SHP77 treated with DMSO at 0.1 percent for 48 hours (cell line): ENCODE measurements around the gene SORBS1.

Source experiments
- DNase-seq: peaks from one replicate; lab custom pipeline; 2025; lab: John Stamatoyannopoulos, UW

The SORBS1 gene

GRCh38 chr10:95459446-95460045 lies 101.6 kb downstream of the SORBS1 start:
- DNase-seq, result no peak

- DNase-seq, result no peak
Measured at GRCh38 chr10:95458871-95459270, 102.3 kb downstream of the SORBS1 start.

DNA sequence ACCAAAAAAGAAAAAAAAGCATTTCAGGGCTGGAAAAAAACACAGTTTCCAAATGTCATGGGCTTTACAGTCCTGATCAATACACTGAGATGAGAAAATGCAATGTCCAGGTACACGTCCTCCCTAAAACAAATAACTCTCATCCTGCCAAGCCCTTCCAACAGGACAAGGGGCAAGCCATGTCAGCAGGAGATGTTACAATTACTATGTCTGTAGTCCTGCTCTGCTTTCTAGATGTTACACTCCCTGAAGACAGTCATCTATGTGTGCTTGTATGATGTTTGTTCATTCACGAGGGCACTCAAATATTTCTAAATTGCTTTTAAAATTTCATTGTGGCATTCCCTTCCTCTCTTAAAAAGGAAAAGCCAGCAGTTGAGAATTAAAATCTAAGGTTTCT lies 103.2 kb downstream of the SORBS1 start:
- DNase-seq, result no peak

DNA sequence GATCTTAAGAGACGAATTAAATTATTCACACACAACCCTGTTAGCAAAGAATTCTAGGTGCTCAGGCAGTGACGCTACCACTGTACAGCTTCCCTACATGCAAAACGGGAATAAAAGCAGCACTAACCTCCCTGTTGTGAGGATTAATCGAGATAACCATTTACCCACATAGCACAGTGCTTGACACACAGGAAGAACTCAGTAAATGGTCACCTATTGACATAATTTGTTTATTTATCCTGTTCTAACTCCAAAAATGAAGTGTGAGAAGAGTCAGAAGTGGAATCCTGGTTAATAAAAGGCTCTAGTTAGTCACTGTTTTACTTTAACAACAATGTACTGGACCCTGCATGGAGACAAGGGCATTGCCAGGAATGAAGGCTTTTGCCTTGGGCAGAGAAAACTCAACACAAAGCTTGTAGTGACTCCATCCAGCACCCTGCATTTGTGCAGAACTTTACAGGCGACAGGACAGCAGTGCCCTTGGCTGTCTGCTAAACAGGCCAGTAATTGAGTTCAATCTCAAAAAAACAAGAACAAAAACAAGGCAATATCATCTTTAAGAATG lies 103.8 kb downstream of the SORBS1 start:
- no peak for DNase-seq

- no peak for DNase-seq
Measured at GRCh38 chr10:95456516-95456915, 104.7 kb downstream of the SORBS1 start.

DNA sequence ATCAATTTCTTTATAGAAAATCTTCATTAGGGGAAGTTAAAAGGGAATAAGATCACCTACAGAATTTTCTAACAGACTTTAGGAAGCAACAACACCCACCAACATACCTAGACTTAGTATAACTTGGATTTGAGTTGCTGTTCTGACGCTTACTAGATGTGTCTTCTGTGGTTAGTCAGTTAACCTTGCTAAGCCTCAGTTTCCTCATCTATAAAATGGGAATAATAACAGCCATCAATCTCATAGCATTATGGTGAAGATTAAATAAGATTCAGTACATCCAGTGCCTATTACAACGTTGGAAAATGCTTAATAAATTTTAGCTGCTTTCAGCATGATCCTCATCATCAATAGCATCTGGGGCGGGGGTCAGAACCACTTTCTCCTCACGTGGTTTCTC lies 106.2 kb downstream of the SORBS1 start:
- no peak for DNase-seq

DNA sequence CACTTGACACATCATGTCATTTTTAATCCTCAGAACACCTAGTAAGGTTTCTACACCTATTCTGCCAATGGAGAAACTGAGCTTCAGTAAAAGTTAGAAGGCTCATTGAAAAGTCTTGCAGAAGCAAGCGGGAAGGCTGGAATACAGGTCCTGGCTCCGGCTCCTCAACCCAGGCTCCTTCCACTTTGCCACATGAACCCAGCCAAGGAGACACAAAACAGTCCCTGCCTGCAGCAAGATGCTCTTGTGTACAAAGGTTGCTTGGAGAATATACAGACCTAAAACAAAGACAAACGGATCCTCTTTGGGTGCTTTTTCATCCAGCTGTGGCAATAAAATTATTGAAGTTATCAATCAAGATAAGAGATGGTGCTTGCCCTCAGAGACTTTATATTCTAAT lies 106.8 kb downstream of the SORBS1 start:
- no peak for DNase-seq

DNA sequence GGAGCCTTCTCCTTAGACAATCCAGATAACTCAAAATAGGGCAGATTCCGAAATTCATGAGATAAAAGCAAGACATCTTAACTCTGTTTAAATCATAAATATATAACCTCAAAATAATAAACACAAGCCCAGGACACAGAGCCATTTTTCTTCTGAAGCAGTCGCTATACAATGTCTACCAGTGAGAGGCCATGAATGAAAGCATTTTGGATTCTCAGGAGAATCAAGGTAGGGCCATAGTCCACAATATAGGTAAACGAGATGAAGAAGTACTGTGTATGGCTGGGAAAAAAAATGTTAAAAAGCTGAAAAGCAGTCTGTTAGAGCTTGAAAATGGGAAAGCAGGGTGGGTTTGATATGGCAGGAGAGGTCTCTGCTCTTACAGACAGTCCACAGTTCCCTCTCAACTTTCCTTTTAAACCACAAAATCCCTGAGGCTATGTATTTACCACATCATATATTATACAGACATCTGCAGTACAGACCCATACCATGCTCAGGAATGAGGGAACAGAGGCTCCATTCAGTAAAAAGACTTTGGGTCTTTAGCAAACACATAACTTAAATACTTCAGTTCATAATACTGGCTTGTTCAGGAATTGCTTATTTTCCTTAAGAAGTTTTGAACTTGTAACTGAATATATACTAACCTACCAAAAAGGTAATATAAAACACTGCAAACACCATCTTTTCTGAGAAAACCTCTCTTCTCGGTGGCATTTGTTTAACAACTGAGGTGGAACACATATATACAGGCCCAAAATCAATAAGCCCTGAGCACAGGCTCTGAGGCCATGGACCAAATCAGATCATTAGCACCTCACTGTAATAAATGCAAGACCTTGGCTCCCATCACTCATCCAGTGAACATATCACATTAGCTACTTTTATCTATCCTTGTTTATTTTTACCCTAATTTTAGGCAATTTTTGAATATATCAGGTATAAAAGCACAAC lies 109.3 kb downstream of the SORBS1 start:
- DNase-seq, result no peak

DNA sequence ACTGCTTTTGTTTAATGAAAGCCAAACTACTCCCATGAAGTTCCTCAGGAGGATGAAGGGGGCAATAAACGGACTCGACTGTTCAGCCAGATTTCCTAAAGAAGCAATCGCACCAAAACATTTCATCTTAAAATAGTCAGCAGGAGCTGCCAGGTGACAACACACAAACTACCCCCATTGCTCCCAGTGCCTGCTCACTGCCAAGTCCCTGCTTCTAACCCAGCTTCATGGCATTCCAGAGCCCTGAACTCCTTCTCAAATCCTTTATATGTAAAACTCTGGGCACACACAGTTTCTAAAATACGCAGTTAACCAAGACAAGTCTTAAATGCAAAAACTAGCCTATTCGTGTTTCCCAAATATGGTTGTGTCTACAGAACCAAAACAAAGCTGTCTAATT lies 110.0 kb downstream of the SORBS1 start:
- DNase-seq, result no peak

GRCh38 chr10:95450188-95450587 lies 111.0 kb downstream of the SORBS1 start:
- DNase-seq, result no peak

DNA sequence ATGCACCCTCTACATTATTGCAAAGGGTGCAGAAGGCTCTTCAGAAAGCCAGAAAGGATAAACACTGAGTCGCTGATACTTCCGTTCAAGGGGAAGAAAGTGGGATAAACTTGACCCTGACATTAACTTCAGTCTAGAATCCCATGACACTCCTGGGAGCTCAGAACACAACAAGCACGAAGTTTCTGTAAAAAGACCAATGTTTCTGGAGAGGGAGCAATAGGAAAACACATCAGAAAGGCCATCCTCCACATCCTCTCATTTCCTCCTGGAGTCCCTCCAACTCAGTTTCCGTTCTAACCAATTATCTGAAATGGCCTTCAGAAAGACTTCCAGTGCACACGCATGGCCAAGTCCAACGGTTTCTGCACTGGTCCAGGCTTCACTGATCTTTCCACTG lies 113.5 kb downstream of the SORBS1 start:
- DNase-seq, result no peak

GRCh38 chr10:95445837-95446486 lies 115.2 kb downstream of the SORBS1 start:
- DNase-seq, result peak; percentile 21

GRCh38 chr10:95445223-95445836 lies 115.8 kb downstream of the SORBS1 start:
- no peak for DNase-seq

DNA sequence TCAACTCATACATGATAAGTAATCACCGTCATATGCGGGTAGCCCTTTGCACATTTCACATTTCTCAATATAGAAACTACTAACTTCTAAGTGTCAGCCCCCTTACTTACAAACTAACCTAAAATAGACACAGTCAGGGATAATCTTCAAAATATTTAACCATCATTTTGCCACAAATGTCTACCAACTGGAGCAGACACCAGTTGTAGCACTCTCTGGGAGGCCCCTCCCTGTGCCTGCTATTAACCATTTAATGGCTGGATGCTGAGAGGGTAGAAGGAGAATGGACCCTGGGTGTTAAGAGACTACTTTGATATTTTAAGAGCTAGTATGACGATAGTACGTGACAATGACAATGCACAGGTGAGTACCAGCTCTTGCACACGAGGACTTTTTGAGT lies 116.4 kb downstream of the SORBS1 start:
- DNase-seq, result no peak

DNA sequence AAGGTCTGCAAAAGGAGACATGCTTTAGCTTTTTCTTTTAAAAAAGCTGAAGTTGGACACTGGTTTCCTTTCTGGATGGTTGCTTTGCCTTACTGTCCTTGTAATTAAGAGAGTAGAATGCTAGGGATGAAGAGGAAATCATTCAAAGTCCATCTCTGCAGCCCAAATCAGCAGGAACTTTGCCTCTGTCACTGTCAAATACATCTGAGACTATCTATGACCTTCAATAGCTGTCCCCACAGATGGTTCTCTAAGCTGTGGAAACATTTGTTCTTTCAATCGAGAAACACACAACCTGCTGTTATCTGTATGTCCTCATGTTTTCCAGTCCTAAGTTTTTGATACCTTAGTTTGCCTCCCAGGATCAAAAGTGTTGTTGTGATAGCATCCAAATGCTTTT lies 117.5 kb downstream of the SORBS1 start:
- DNase-seq, result no peak

DNA sequence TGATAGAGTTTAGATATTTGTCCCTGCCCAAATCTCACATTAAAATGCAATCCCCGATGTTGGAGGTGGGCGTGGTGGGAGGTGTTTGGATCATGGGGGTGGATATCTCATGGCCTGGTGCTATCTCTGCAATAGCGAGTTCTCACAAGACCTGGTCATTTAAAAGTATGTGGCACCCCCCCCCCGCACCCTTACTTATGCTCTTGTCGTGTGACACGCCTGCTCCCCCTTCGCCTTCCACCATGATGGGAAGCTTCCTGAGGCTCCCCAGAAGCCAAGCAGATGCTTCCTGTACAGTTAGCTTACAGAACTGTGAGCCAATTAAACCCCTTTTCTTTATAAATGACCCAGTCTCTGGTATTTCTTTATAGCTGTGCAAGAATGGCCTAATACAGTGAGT lies 118.8 kb downstream of the SORBS1 start:
- DNase-seq, result no peak

DNA sequence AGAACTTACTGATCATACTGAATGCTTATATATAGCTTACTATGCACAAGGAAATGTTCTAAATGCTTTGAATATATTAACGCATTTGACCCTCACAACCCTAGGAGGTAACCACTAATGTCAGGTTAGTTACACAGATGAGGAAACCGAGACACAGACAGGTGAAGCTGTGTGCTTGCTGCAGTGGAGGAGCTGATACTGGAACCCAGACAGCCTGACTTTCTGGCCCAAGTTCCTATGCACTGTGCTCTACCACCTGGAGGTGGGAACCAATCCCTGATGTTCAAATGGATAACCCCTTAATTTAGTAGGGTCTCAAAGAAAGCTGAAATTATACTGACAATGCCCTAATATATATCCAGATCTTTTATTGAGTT lies 119.6 kb downstream of the SORBS1 start:
- no peak for DNase-seq

- no peak for DNase-seq
Measured at GRCh38 chr10:95440756-95441546, 120.2 kb downstream of the SORBS1 start.

DNA sequence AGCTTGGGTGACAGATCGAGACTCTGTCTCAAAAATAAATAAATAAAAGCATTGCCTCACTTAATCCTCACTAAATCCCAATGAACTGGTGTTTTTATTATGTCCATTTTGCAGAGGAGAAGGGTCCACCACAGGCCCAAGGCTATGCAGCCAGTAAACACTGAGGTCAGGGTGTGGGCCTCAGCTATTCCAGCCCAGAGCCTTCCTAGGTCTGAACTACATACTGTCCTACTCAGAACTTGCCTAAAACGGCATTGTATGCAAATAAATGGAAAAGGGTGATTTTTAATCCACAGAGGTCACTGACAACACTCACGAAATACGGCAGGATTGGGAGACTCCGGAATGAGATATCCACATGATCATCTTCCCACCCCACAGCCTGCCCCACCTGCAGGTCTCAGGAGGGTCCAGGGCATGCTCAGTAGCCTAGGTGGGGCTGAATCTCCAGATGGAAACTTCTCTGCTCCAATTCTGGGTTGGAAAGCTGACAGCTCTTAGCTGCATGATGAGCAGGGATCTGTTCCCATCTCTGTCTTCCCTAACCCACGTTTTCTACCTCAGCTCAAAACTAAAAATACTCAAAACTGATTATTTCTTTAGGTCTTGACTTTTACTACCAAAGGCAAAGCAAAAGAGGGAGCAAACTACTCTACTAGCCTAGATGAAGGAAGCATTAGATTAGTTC lies 121.0 kb downstream of the SORBS1 start:
- DNase-seq, result no peak

DNA sequence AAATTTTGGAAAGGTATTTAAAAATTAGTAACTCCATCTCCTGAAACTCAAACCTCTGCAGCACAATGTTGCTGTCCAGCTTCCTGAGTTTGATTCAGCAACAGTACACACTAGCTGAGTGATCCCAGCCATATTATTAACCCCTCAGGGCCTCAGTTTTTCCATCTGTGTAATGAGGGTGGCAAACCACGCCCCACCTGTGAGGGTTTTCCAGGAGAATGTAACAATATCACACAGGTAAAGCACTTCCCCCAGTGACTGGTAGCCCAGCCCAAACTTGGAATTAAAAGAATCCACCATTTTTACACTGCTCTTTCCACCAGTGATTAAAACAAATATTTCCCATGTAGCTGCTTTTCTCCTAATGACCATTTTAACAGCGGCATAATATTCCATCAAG lies 122.4 kb downstream of the SORBS1 start:
- no peak for DNase-seq

DNA sequence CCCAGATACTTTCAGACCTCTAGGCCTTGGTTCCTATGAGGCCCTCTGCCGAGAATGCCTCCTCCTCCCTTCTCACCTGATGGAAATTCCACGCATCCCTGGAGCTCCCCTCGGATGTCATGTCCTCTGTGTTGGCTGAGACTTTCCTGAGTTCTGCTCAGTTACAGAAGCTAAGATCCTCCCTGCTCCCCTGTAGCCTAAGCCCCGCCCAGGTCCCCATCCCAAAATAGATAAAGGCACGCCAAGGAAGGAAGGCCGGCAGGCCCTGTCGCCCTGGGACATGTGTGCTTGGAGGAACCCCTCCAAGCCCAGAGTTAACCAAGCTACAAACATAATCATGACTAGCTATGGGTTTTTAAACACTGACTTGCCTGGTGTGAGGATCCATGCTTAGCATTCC lies 123.5 kb downstream of the SORBS1 start:
- no peak for DNase-seq
